Epithelial cell of proximal tubule (primary cell): ENCODE results near the gene RFC5. TPM values are rescaled to one million over a fixed set of nuclear protein-coding genes. Genes with fewer than 3 reads are reported as not detected.

Experiments
- DNase-seq: peaks from one replicate; pipeline ENCODE4 v3.0.0-alpha.2; 2011; ENCODE audit warnings: low read depth
- H3K4me3 ChIP-seq: 2 replicates; pipeline ENCODE4 v1.5.1; 2011; ENCODE audit warnings: low read depth, mild to moderate bottlenecking, low read length
- CTCF ChIP-seq: conservative IDR thresholded peaks from 2 replicates; pipeline ENCODE4 v1.5.1; 2012; ENCODE audit warnings: low read depth, mild to moderate bottlenecking, low read length
- total RNA-seq: library from RNA; depleted of rRNA; stranded (reverse); fragments of >200 nt; gene quantifications from 2 replicates; pipeline ENCODE4 v1.2.3, GENCODE V29; 2015

Gene RFC5
- total RNA-seq, 1 donor from 2014 or later, result 31.0 TPM

- H3K4me3 ChIP-seq, result no peak overlapping the region
- no peak for TF ChIP-seq CTCF
- no peak for DNase-seq
Measured at GRCh38 chr12:118035190-118036041, 18.9 kb downstream of the RFC5 start.

DNA sequence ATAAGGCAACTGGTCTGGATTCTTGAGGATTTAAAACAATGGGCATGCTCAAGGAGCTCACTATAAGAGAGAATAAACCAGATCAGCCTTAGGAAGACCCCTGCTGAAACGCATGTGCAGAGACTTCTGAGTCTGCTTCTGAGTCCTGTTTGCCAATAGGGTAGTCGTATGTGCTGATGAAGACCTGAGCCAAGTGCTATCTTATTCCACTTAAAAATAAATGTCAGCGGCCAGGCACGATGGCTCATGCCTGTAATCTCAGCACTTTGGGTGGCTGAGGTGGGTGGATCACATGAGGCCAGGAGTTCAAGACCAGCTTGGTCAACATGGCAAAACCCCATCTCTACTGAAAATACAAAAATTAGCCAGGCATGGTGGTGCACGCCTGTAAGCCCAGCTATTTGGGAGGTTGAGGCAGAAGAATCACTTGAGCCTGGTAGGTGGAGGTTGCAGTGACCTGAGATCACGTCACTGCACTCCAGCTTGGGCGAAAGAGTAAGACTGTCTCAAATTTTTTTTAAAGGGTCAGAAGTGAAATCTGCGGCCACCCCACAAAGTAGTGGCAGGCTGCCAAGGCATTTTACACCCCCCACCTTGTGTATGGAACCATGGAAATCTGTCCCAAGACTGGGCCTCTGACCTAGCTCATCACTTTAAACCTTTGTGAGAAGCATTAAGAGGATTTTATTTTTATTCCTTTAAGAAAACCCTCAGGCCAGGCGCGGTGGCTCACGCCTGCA, 20.3 kb downstream of the RFC5 start:
- no peak overlapping the region for H3K4me3 ChIP-seq

GRCh38 chr12:118038137-118038536, 21.6 kb downstream of the RFC5 start:
- DNase-seq, result no peak
- no peak overlapping the region for H3K4me3 ChIP-seq
- no peak for TF ChIP-seq CTCF

More for the DNA sequence above, 20.3 kb downstream of the RFC5 start:
- no peak for DNase-seq
- no peak for TF ChIP-seq CTCF

DNA sequence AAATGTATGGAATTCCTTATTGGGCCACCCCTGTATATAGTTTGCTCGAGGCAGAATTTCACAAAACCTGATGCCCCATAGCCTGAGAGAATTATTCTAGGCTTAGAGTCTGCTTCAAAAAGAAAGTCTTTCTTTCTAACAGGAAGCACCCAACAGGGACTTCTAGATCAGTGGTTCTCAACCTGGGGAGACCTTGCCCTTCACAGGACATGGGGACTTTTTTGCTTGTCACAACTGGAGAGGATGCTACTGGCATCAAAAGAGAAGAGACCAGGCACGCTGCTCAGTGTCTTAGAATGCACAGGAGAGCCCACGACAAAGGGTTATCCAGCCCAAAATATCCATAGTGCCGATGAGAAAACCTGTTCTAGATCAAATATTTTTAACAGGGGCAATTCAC, 25.6 kb downstream of the RFC5 start:
- H3K4me3 ChIP-seq, result no peak overlapping the region
- no peak for TF ChIP-seq CTCF
- no peak for DNase-seq

- no peak overlapping the region for H3K4me3 ChIP-seq
Measured at GRCh38 chr12:118044075-118044474, 27.6 kb downstream of the RFC5 start.

GRCh38 chr12:118044577-118044976, 28.1 kb downstream of the RFC5 start:
- H3K4me3 ChIP-seq, result no peak overlapping the region
- no peak for TF ChIP-seq CTCF

More at GRCh38 chr12:118044075-118044474, 27.6 kb downstream of the RFC5 start:
- TF ChIP-seq CTCF, result no peak
- no peak for DNase-seq

More at GRCh38 chr12:118044577-118044976, 28.1 kb downstream of the RFC5 start:
- DNase-seq, result no peak
